Measurements from ENCODE around the gene TRPV3. TPM values are rescaled to one million over a fixed set of nuclear protein-coding genes. Genes with fewer than 3 reads are reported as not detected.

The TRPV3 gene
- total and polyA plus RNA-seq, 2 of the 13 experiments (the other 11 are each of a cell fraction or from before 2014, with no cell fraction given): 0.90 to 1.0 TPM

- intact Hi-C loops (cut with micrococcal nuclease; ENCODE audit: unreplicated experiment) (no loop called here), in situ Hi-C loops (cut with HindIII; ENCODE audit: extremely low pct_ligation_motif_present, low pct_unique_long_range_greater_than_20kb) (no loop called here)
- no peak for DNase-seq (ENCODE audit: low spot score)
- BruUV-seq (replicated peaks): no TSS peak
- H3K9me3 ChIP-seq (ENCODE audit: low read length): no peaks in the 10 kb centered on the region
- H3K9ac ChIP-seq (ENCODE audit: insufficient read depth, low read depth, low read length): no peak overlapping the region
- no peak overlapping the region for H2AFZ ChIP-seq (ENCODE audit: low read length)
- no peak overlapping the region for H3K4me2 ChIP-seq (ENCODE audit: low read depth, low read length)
- no peak overlapping the region for H3K4me3 ChIP-seq (replicated peaks in 1 of 3; ENCODE audit: insufficient read depth in 1 of 3, low read depth in 2 of 3, low read length in 3 of 3)
- TF ChIP-seq REST (IDR thresholded peaks at IDR 0.05; ENCODE audit: borderline replicate concordance in 1 of 2, low read depth in 1 of 2, low read length in 2 of 2) (no peak), ZNF652 (CRISPR knock-in tag; IDR thresholded peaks at IDR 0.05; ENCODE audit: borderline replicate concordance, low read depth) (no peak), SYNCRIP (IDR thresholded peaks at IDR 0.05; ENCODE audit: insufficient read depth, low read depth, low read length) (no peak), ZNF253 (CRISPR knock-in tag; IDR thresholded peaks at IDR 0.05; ENCODE audit: borderline replicate concordance) (no peak), ZNF782 (CRISPR knock-in tag; IDR thresholded peaks at IDR 0.05; ENCODE audit: borderline replicate concordance) (no peak), CENPT (CRISPR knock-in tag; IDR thresholded peaks at IDR 0.05; ENCODE audit: low read depth) (no peak), MAFG (CRISPR knock-in tag; IDR thresholded peaks at IDR 0.05) (no peak), ISX (CRISPR knock-in tag; conservative IDR thresholded peaks at IDR 0.05) (no peak)
- POLR2A ChIA-PET: no interaction called here
- no peak overlapping the region for H3K27ac ChIP-seq (ENCODE audit: extremely low read length, insufficient read depth, low read length)
- no peaks in the 10 kb centered on the region for H4K20me1 ChIP-seq (ENCODE audit: insufficient read depth, low read length)
- WGBS (ENCODE audit: low lambda C conversion rate): 45% methylated on average over 8 of the region's 8 CpGs
- no peak for ATAC-seq
- H3K27me3 ChIP-seq (ENCODE audit: control insufficient read depth in 1 of 2, insufficient read depth in 2 of 2, low read length in 2 of 2): no peaks in the 10 kb centered on the region; a peak in 1 of 5 replicates
- no peaks in the 10 kb centered on the region for H3K79me2 ChIP-seq (ENCODE audit: insufficient read depth, low read length)
- peaks cover 32% of the 10 kb centered on the region for H3K4me1 ChIP-seq (ENCODE audit: insufficient read depth, low read length)
- H3K36me3 ChIP-seq (replicated peaks in 1 of 2; ENCODE audit: control insufficient read depth in 1 of 2, insufficient read depth in 2 of 2, low read length in 2 of 2): no peaks in the 10 kb centered on the region
- no peak for FAIRE-seq
- CTCF ChIA-PET (ENCODE audit: low intra/inter-chr PET ratio, low total read pairs): no interaction called here
Measured at GRCh38 chr17:3539881-3540540, 17.6 kb downstream of the TRPV3 start.
